HCT116 (cell line): ENCODE results near the gene GRIP1.

Source experiments
- CEBPB ChIP-seq: IDR thresholded peaks from 2 replicates; pipeline ENCODE4 v1.6.1; 2012; ENCODE audit warnings: low read depth
- CTCF ChIP-seq, 3 experiments: fragments of 200-600 bp in 1 of 3; sonication (generic) in 1 of 3; IDR thresholded peaks in 2 of 3; conservative IDR thresholded peaks in 1 of 3; 2 replicates each; pipeline ENCODE4 v1.5.1; 2012 to 2017; ENCODE audit warnings: low read depth in 2 of 3, low read length in 2 of 3, antibody characterized with exemption in 1 of 3, borderline replicate concordance in 1 of 3, control low read depth in 1 of 3, mild to moderate bottlenecking in 1 of 3, mixed read lengths in 1 of 3, mixed run types in 1 of 3, moderate library complexity in 1 of 3; ENCODE audit not compliant: insufficient read depth in 1 of 3
- EZH2 ChIP-seq: fragments of 200-600 bp; sonication (generic); IDR thresholded peaks from 2 replicates; pipeline ENCODE4 v1.6.1; 2017; ENCODE audit warnings: antibody characterized with exemption, mixed run types
- EZH2phosphoT487 ChIP-seq: fragments of 200-600 bp; IDR thresholded peaks from 2 replicates; pipeline ENCODE4 v1.6.1; 2018; ENCODE audit warnings: antibody characterized with exemption, borderline replicate concordance
- FOSL1 ChIP-seq: IDR thresholded peaks from 2 replicates; pipeline ENCODE4 v1.6.1; 2012; ENCODE audit warnings: low read depth
- MAX ChIP-seq: IDR thresholded peaks from 2 replicates; pipeline ENCODE4 v1.6.1; 2012
- POLR2A ChIP-seq: IDR thresholded peaks from 2 replicates; pipeline ENCODE4 v1.7.0; 2011; ENCODE audit warnings: borderline replicate concordance; ENCODE audit not compliant: insufficient read depth, insufficient read length; ENCODE audit errors: extremely low read depth
- RAD21 ChIP-seq: IDR thresholded peaks from 2 replicates; pipeline ENCODE4 v1.6.1; 2012; ENCODE audit warnings: low read depth, mild to moderate bottlenecking
- REST ChIP-seq: IDR thresholded peaks from 2 replicates; pipeline ENCODE4 v1.6.1; 2012; ENCODE audit warnings: low read depth
- SRF ChIP-seq: IDR thresholded peaks from 2 replicates; pipeline ENCODE4 v1.6.1; 2012; ENCODE audit warnings: low read depth
- ZBTB33 ChIP-seq: IDR thresholded peaks from 2 replicates; pipeline ENCODE4 v1.6.1; 2011; ENCODE audit warnings: mild to moderate bottlenecking, low read length, moderate library complexity; ENCODE audit not compliant: insufficient replicate concordance; ENCODE audit errors: extremely low read depth
- ZFX ChIP-seq: fragments of 450-650 bp; IDR thresholded peaks from 2 replicates; pipeline ENCODE4 v1.6.1; 2017
- ZNF274 ChIP-seq: fragments of 200-500 bp; sonication (Bioruptor generic); IDR thresholded peaks from 2 replicates; pipeline ENCODE4 v1.6.1; 2014; ENCODE audit warnings: mild to moderate bottlenecking, low read depth, low read length, inconsistent platforms

- no peak for TF ChIP-seq CTCF (IDR thresholded peaks at IDR 0.05 in 2 of 3, conservative IDR thresholded peaks at IDR 0.05 in 1 of 3; ENCODE audit: borderline replicate concordance in 1 of 3, insufficient read depth in 1 of 3, low read depth in 2 of 3, low read length in 2 of 3)
- no peak for TF ChIP-seq REST
- no peak for TF ChIP-seq ZFX
- no peak for TF ChIP-seq POLR2A
- no peak for TF ChIP-seq EZH2
- TF ChIP-seq ZNF274 = no peak
- no peak for TF ChIP-seq EZH2phosphoT487
- TF ChIP-seq FOSL1 = no peak
- TF ChIP-seq SRF = no peak
- TF ChIP-seq CEBPB = no peak
- no peak for TF ChIP-seq MAX
- TF ChIP-seq RAD21 = no peak
- no peak for TF ChIP-seq ZBTB33
Observed at GRCh38 chr12:66312189-66312588, 366.7 kb downstream of the GRIP1 start.
